SK-N-SH (cell line): ENCODE measurements around the gene NAV2.

Experiments
- FOXM1 ChIP-seq: IDR thresholded peaks from 2 replicates; pipeline ENCODE4 v1.4.0; 2012; ENCODE audit warnings: low read depth, mild to moderate bottlenecking
- GATA2 ChIP-seq: sonication (generic); formaldehyde crosslinking; IDR thresholded peaks from 2 replicates; pipeline ENCODE4 v1.5.0; 2020; ENCODE audit warnings: mild to moderate bottlenecking, missing genetic modification reagents
- MEF2A ChIP-seq: IDR thresholded peaks from 2 replicates; pipeline ENCODE4 v1.4.0; 2012; ENCODE audit warnings: low read depth, borderline replicate concordance
- POLR2AphosphoS5 ChIP-seq: IDR thresholded peaks from 2 replicates; pipeline ENCODE4 v1.6.1; 2012; ENCODE audit warnings: low read depth, low read length
- RFX5 ChIP-seq: IDR thresholded peaks from 2 replicates; pipeline ENCODE4 v1.6.1; 2012; ENCODE audit warnings: mild to moderate bottlenecking, improper control_type of control experiment, low read length
- SIN3A ChIP-seq: IDR thresholded peaks from 2 replicates; pipeline ENCODE4 v1.6.1; 2012; ENCODE audit warnings: low read depth, mild to moderate bottlenecking, low read length, moderate library complexity, borderline replicate concordance
- TAF1 ChIP-seq: IDR thresholded peaks from 2 replicates; pipeline ENCODE4 v1.6.1; 2012; ENCODE audit warnings: low read depth, mild to moderate bottlenecking, low read length, moderate library complexity, borderline replicate concordance
- TCF12 ChIP-seq: IDR thresholded peaks from 2 replicates; pipeline ENCODE4 v1.4.0; 2012
- TF ChIP-seq, protein P1 (sequence below): IDR thresholded peaks from 2 replicates; pipeline ENCODE4 v1.6.1; 2012; ENCODE audit warnings: mild to moderate bottlenecking, low read depth, low read length, moderate library complexity
- TF ChIP-seq, protein P2 (sequence below): fragments of 200-600 bp; sonication (generic); IDR thresholded peaks from 2 replicates; pipeline ENCODE4 v1.6.1; 2017; ENCODE audit warnings: antibody characterized with exemption, mild to moderate bottlenecking, moderate library complexity
- TF ChIP-seq, protein P3 (sequence below): IDR thresholded peaks from 2 replicates; pipeline ENCODE4 v1.4.0; 2012; ENCODE audit warnings: low read depth, borderline replicate concordance
- TF ChIP-seq, protein P4 (sequence below): fragments of 150-350 bp; IDR thresholded peaks from 2 replicates; pipeline ENCODE4 v1.6.1; 2017; ENCODE audit warnings: antibody characterized with exemption, low read length, low read depth, borderline replicate concordance

DNA sequence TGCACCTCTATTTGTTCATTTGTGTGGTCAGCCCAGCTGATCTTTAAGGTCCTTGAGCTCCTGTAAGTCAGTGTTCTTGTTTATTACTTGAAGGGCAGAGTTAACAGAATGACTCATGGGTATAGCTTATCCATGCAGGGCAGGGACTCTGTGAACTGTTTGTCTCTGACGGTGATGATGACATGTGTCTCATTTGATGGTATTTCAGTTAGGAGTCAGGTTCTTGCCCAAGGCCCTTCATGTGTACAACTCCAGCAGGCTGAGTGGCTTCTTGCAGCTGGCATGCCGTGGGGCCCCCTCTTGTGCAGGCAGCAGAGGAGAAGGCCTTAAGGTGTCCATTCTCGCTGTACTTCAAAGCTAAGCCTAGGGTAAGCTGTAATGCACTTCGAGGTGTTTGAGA, 282.5 kb downstream of the NAV2 start:
- TF ChIP-seq, protein P1, sequence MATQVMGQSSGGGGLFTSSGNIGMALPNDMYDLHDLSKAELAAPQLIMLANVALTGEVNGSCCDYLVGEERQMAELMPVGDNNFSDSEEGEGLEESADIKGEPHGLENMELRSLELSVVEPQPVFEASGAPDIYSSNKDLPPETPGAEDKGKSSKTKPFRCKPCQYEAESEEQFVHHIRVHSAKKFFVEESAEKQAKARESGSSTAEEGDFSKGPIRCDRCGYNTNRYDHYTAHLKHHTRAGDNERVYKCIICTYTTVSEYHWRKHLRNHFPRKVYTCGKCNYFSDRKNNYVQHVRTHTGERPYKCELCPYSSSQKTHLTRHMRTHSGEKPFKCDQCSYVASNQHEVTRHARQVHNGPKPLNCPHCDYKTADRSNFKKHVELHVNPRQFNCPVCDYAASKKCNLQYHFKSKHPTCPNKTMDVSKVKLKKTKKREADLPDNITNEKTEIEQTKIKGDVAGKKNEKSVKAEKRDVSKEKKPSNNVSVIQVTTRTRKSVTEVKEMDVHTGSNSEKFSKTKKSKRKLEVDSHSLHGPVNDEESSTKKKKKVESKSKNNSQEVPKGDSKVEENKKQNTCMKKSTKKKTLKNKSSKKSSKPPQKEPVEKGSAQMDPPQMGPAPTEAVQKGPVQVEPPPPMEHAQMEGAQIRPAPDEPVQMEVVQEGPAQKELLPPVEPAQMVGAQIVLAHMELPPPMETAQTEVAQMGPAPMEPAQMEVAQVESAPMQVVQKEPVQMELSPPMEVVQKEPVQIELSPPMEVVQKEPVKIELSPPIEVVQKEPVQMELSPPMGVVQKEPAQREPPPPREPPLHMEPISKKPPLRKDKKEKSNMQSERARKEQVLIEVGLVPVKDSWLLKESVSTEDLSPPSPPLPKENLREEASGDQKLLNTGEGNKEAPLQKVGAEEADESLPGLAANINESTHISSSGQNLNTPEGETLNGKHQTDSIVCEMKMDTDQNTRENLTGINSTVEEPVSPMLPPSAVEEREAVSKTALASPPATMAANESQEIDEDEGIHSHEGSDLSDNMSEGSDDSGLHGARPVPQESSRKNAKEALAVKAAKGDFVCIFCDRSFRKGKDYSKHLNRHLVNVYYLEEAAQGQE, result no peak
- TF ChIP-seq, protein P2, sequence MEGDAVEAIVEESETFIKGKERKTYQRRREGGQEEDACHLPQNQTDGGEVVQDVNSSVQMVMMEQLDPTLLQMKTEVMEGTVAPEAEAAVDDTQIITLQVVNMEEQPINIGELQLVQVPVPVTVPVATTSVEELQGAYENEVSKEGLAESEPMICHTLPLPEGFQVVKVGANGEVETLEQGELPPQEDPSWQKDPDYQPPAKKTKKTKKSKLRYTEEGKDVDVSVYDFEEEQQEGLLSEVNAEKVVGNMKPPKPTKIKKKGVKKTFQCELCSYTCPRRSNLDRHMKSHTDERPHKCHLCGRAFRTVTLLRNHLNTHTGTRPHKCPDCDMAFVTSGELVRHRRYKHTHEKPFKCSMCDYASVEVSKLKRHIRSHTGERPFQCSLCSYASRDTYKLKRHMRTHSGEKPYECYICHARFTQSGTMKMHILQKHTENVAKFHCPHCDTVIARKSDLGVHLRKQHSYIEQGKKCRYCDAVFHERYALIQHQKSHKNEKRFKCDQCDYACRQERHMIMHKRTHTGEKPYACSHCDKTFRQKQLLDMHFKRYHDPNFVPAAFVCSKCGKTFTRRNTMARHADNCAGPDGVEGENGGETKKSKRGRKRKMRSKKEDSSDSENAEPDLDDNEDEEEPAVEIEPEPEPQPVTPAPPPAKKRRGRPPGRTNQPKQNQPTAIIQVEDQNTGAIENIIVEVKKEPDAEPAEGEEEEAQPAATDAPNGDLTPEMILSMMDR, result no peak
- TF ChIP-seq TCF12, result no peak
- no peak for TF ChIP-seq GATA2
- TF ChIP-seq TAF1, result no peak
- no peak for TF ChIP-seq FOXM1
- TF ChIP-seq POLR2AphosphoS5, result no peak
- TF ChIP-seq, protein P3, sequence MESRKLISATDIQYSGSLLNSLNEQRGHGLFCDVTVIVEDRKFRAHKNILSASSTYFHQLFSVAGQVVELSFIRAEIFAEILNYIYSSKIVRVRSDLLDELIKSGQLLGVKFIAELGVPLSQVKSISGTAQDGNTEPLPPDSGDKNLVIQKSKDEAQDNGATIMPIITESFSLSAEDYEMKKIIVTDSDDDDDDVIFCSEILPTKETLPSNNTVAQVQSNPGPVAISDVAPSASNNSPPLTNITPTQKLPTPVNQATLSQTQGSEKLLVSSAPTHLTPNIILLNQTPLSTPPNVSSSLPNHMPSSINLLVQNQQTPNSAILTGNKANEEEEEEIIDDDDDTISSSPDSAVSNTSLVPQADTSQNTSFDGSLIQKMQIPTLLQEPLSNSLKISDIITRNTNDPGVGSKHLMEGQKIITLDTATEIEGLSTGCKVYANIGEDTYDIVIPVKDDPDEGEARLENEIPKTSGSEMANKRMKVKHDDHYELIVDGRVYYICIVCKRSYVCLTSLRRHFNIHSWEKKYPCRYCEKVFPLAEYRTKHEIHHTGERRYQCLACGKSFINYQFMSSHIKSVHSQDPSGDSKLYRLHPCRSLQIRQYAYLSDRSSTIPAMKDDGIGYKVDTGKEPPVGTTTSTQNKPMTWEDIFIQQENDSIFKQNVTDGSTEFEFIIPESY, result no peak
- no peak for TF ChIP-seq MEF2A
- no peak for TF ChIP-seq SIN3A
- TF ChIP-seq, protein P4, sequence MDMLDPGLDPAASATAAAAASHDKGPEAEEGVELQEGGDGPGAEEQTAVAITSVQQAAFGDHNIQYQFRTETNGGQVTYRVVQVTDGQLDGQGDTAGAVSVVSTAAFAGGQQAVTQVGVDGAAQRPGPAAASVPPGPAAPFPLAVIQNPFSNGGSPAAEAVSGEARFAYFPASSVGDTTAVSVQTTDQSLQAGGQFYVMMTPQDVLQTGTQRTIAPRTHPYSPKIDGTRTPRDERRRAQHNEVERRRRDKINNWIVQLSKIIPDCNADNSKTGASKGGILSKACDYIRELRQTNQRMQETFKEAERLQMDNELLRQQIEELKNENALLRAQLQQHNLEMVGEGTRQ, result no peak
- TF ChIP-seq RFX5, result no peak
